ENCODE data around the gene CCDC141. TPM values are rescaled to one million over a fixed set of nuclear protein-coding genes. Genes with fewer than 3 reads are reported as not detected.
A peak's percentile ranks its signal among the peaks of the same experiment; 100 is the strongest.
"Not testable (repeated sequence)": the region's sequence is repeated elsewhere in the genome, so short reads cannot be mapped to it uniquely, and the experiment has no call there.

The CCDC141 gene
- total RNA-seq, 4 donors from 2014 or later, result 1.6 to 10.3 (median 5.3) TPM

DNA sequence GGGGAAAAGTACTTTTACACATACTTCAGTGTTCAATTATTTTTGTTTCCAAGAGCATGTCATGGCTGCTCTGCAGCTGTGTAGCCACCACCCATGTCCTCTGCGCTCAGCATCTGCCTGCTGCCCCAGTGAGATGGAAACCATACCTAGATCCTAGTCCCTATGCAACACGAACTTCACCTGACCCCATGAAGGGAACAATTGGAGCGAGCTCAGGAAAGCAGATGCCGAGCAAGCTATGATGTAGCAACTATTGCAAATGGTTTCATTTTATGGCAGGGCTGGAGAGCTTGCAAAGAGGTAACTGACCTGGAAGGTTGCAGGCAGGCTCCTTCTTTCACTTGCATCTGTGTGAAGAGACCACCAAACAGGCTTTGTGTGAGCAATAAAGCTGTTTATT lies 1.3 kb upstream of the CCDC141 start:
- WGBS, 2 donors (ENCODE audit: low coverage in 1 of 2), result no CpG with 5 or more reads among the region's 4 CpGs
- Histone ChIP-seq H3K4me1 (peaks cover 4 to 31% (median 8%) of the 10 kb centered on the region in 3 donors), H3K27ac (no peak overlapping the region), H3K4me3 (no peak overlapping the region), H3K27me3 (no peaks in the 10 kb centered on the region), H3K36me3 (no peaks in the 10 kb centered on the region), H3K9me3 (no peaks in the 10 kb centered on the region)
- ATAC-seq, result no peak
- TF ChIP-seq POLR2A (IDR thresholded peaks at IDR 0.05) (no peak), POLR2AphosphoS5 (IDR thresholded peaks at IDR 0.05) (no peak), EP300 (IDR thresholded peaks at IDR 0.05) (no peak)
- TF ChIP-seq, protein P1, sequence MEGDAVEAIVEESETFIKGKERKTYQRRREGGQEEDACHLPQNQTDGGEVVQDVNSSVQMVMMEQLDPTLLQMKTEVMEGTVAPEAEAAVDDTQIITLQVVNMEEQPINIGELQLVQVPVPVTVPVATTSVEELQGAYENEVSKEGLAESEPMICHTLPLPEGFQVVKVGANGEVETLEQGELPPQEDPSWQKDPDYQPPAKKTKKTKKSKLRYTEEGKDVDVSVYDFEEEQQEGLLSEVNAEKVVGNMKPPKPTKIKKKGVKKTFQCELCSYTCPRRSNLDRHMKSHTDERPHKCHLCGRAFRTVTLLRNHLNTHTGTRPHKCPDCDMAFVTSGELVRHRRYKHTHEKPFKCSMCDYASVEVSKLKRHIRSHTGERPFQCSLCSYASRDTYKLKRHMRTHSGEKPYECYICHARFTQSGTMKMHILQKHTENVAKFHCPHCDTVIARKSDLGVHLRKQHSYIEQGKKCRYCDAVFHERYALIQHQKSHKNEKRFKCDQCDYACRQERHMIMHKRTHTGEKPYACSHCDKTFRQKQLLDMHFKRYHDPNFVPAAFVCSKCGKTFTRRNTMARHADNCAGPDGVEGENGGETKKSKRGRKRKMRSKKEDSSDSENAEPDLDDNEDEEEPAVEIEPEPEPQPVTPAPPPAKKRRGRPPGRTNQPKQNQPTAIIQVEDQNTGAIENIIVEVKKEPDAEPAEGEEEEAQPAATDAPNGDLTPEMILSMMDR (IDR thresholded peaks at IDR 0.05), result no peak

DNA sequence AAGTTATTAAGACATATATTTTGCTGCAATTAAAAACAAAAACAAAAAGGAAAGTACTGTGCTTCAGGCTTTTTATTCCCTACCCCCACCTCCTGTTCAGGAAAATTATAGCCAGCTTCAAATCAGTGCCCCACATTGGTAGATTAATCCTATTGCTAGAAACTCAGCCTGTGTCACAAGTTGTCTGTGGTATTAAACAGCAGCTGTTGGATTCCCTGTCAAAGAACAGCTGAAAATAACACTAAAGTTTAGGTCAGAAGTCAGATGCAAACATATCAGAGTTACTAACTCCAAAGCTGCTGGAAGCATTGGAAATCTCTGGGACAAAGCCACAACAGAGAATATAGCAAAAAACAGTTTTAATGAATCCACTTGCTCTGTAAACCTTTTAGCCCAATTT lies 818 bp upstream of the CCDC141 start:
- H3K27ac ChIP-seq, result peak overlapping the region in 1 of 4 donors; percentile 55
- H3K9me3 ChIP-seq, result no peaks in the 10 kb centered on the region
- no peak for ATAC-seq
- H3K4me1 ChIP-seq, result peaks cover 4 to 31% (median 8%) of the 10 kb centered on the region in 3 donors
- no peak overlapping the region for H3K4me3 ChIP-seq
- TF ChIP-seq EP300 (IDR thresholded peaks at IDR 0.05) (no peak), POLR2AphosphoS5 (IDR thresholded peaks at IDR 0.05) (no peak), POLR2A (IDR thresholded peaks at IDR 0.05) (no peak)
- TF ChIP-seq, protein P1 (IDR thresholded peaks at IDR 0.05), result no peak
- no peaks in the 10 kb centered on the region for H3K27me3 ChIP-seq
- no peaks in the 10 kb centered on the region for H3K36me3 ChIP-seq

DNA sequence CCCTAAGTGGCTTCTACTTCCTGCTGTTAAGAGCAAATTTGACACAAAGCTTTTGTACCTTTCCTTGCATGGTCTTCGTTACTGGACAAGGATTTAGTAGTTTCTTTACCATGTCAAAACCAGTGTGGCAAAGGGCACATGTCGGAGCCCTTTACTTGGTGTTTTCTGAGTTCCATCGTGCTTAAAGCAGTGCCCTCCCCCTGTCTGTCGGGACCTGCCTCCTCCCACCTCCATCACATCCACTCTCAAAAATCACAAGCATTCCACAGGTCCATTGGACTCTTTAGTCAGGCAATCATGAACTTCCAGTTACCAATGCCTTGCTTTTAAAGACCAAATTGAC lies 763 bp downstream of the CCDC141 start:
- Histone ChIP-seq H3K4me3 (peak overlapping the region in 1 of 2 donors; percentile 33), H3K36me3 (no peaks in the 10 kb centered on the region), H3K9me3 (no peaks in the 10 kb centered on the region), H3K27ac (peak overlapping the region in 3 of 4 donors; percentile 20 to 55 (median 21)), H3K4me1 (peaks cover 4 to 31% (median 8%) of the 10 kb centered on the region in 3 donors), H3K27me3 (no peaks in the 10 kb centered on the region)
- WGBS, 2 donors (ENCODE audit: low coverage in 1 of 2), result 61 to 64% methylated on average over 4 of the region's 4 CpGs
- ATAC-seq, result no peak
- TF ChIP-seq POLR2A (IDR thresholded peaks at IDR 0.05), result no peak
- TF ChIP-seq POLR2AphosphoS5 (IDR thresholded peaks at IDR 0.05), result no peak
- TF ChIP-seq, protein P1 (IDR thresholded peaks at IDR 0.05), result no peak
- TF ChIP-seq EP300 (IDR thresholded peaks at IDR 0.05), result no peak

DNA sequence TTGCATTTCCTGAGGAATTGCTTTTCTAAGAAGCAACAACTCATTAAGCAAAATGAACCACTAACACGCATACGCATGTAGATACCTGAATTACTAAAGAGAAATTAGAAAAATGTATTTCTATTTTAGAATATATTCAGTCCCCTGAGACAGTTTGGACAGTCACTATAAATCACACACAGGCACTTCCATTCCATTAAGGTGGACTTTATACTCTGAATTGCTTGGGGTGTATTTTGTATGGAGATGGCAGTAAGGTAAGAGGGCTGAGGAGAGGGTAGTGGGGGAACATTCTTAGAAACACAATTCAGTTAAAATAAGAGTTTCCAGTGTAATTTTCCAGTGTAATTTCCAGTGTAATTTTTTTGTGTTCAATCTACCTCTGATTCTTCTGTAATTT lies 1.8 kb downstream of the CCDC141 start:
- no peaks in the 10 kb centered on the region for H3K36me3 ChIP-seq
- H3K9me3 ChIP-seq, result no peaks in the 10 kb centered on the region
- H3K4me3 ChIP-seq, result no peak overlapping the region
- ATAC-seq, result no peak
- TF ChIP-seq, protein P1 (IDR thresholded peaks at IDR 0.05), result no peak
- TF ChIP-seq EP300 (IDR thresholded peaks at IDR 0.05) (no peak), POLR2A (IDR thresholded peaks at IDR 0.05) (no peak), POLR2AphosphoS5 (IDR thresholded peaks at IDR 0.05) (no peak)
- WGBS, 2 donors (ENCODE audit: low coverage in 1 of 2), result 76 to 100% methylated on average over 2 of the region's 2 CpGs
- peak overlapping the region in 1 of 4 donors; percentile 12 for H3K27ac ChIP-seq
- H3K27me3 ChIP-seq, result no peaks in the 10 kb centered on the region
- peaks cover 4 to 31% (median 8%) of the 10 kb centered on the region in 3 donors for H3K4me1 ChIP-seq

- H3K4me3 ChIP-seq, ATAC-seq, H3K27ac ChIP-seq, H3K27me3 ChIP-seq, H3K9me3 ChIP-seq, H3K36me3 ChIP-seq: not testable (repeated sequence)
- H3K4me1 ChIP-seq, result peaks cover under 1 to 22% (median 4%) of the 10 kb centered on the region in 3 donors
- WGBS, 2 donors (ENCODE audit: low coverage in 1 of 2), result 6 to 27% methylated on average over 1 of the region's 1 CpG
These were observed 4.3 kb downstream of the CCDC141 start for GRCh38 chr2:179045602-179046001.
